GM18951 (cell line): ENCODE results near the gene ILKAP.

Experiments used
- POLR2A ChIP-seq: IDR thresholded peaks from 4 replicates; pipeline ENCODE4 v1.6.1; 2011; ENCODE audit warnings: mild to moderate bottlenecking; ENCODE audit not compliant: insufficient read length, insufficient read depth; ENCODE audit errors: extremely low read depth
- in situ Hi-C: fragments of 300-500 bp; cut with MboI; formaldehyde crosslinking; loops from one replicate; pipeline ENCODE4 v1.12.0; 2022; ENCODE audit warnings: low sequenced_read_pairs, mixed read lengths, inconsistent platforms; ENCODE audit not compliant: unreplicated experiment

ILKAP gene

GRCh38 chr2:238203094-238203972 lies at the start of gene ILKAP:
Gene ILKAP (minus strand): TSS chr2:238203695. CDS start chr2:238203553, 142 bp downstream.
- in situ Hi-C loops: no loop called here
- TF ChIP-seq POLR2A: peak; percentile 91

- in situ Hi-C loops: no loop called here
- TF ChIP-seq POLR2A: no peak
Measured at GRCh38 chr2:238252766-238253630, 49.5 kb upstream of the ILKAP start.

GRCh38 chr2:238251986-238252385 lies 48.5 kb upstream of the ILKAP start:
- in situ Hi-C loops: no loop called here
- TF ChIP-seq POLR2A: no peak

- no peak for TF ChIP-seq POLR2A
- in situ Hi-C loops: no loop called here
Measured at GRCh38 chr2:238251331-238251730, 47.8 kb upstream of the ILKAP start.

- no peak for TF ChIP-seq POLR2A
- in situ Hi-C loops: no loop called here
Measured at GRCh38 chr2:238250896-238251295, 47.4 kb upstream of the ILKAP start.

GRCh38 chr2:238247841-238248453 lies 44.5 kb upstream of the ILKAP start:
- in situ Hi-C loops: no loop called here
- TF ChIP-seq POLR2A: no peak

GRCh38 chr2:238247002-238247822 lies 43.7 kb upstream of the ILKAP start:
- in situ Hi-C loops: no loop called here
- no peak for TF ChIP-seq POLR2A

GRCh38 chr2:238244151-238244550 lies 40.7 kb upstream of the ILKAP start:
- TF ChIP-seq POLR2A: no peak
- in situ Hi-C loops: no loop called here

- TF ChIP-seq POLR2A: no peak
- in situ Hi-C loops: no loop called here
Measured at GRCh38 chr2:238243496-238244076, 40.1 kb upstream of the ILKAP start.

GRCh38 chr2:238242731-238243495 lies 39.4 kb upstream of the ILKAP start:
- no peak for TF ChIP-seq POLR2A

GRCh38 chr2:238241970-238242369 lies 38.5 kb upstream of the ILKAP start:
- in situ Hi-C loops: no loop called here
- no peak for TF ChIP-seq POLR2A

More at GRCh38 chr2:238242731-238243495, 39.4 kb upstream of the ILKAP start:
- in situ Hi-C loops: no loop called here

GRCh38 chr2:238240757-238241711 lies 37.5 kb upstream of the ILKAP start:
- in situ Hi-C loops: no loop called here
- TF ChIP-seq POLR2A: no peak
